ENCODE results near the gene RPAP2.
"Not testable (repeated sequence)": the region's sequence is repeated elsewhere in the genome, so short reads cannot be mapped to it uniquely, and the experiment has no call there.

The RPAP2 gene

GRCh38 chr1:92374223-92374622, 75.4 kb downstream of the RPAP2 start:
- TF ChIP-seq TOX (CRISPR knock-in tag; IDR thresholded peaks at IDR 0.05; ENCODE audit: borderline replicate concordance) (no peak), ISL1 (CRISPR knock-in tag; IDR thresholded peaks at IDR 0.05) (no peak), POU6F1 (CRISPR knock-in tag; IDR thresholded peaks at IDR 0.05; ENCODE audit: borderline replicate concordance, low read depth) (no peak), ESRRG (CRISPR knock-in tag; IDR thresholded peaks at IDR 0.05) (no peak), OSR1 (CRISPR knock-in tag; IDR thresholded peaks at IDR 0.05) (no peak), GLIS3 (CRISPR knock-in tag; IDR thresholded peaks at IDR 0.05) (no peak), TCF4 (CRISPR knock-in tag; IDR thresholded peaks at IDR 0.05; ENCODE audit: borderline replicate concordance) (no peak)
- TF ChIP-seq, protein P1, sequence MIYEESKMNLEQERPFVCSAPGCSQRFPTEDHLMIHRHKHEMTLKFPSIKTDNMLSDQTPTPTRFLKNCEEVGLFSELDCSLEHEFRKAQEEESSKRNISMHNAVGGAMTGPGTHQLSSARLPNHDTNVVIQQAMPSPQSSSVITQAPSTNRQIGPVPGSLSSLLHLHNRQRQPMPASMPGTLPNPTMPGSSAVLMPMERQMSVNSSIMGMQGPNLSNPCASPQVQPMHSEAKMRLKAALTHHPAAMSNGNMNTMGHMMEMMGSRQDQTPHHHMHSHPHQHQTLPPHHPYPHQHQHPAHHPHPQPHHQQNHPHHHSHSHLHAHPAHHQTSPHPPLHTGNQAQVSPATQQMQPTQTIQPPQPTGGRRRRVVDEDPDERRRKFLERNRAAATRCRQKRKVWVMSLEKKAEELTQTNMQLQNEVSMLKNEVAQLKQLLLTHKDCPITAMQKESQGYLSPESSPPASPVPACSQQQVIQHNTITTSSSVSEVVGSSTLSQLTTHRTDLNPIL (CRISPR knock-in tag; IDR thresholded peaks at IDR 0.05; ENCODE audit: low read depth): no peak
- TF ChIP-seq, protein P2, sequence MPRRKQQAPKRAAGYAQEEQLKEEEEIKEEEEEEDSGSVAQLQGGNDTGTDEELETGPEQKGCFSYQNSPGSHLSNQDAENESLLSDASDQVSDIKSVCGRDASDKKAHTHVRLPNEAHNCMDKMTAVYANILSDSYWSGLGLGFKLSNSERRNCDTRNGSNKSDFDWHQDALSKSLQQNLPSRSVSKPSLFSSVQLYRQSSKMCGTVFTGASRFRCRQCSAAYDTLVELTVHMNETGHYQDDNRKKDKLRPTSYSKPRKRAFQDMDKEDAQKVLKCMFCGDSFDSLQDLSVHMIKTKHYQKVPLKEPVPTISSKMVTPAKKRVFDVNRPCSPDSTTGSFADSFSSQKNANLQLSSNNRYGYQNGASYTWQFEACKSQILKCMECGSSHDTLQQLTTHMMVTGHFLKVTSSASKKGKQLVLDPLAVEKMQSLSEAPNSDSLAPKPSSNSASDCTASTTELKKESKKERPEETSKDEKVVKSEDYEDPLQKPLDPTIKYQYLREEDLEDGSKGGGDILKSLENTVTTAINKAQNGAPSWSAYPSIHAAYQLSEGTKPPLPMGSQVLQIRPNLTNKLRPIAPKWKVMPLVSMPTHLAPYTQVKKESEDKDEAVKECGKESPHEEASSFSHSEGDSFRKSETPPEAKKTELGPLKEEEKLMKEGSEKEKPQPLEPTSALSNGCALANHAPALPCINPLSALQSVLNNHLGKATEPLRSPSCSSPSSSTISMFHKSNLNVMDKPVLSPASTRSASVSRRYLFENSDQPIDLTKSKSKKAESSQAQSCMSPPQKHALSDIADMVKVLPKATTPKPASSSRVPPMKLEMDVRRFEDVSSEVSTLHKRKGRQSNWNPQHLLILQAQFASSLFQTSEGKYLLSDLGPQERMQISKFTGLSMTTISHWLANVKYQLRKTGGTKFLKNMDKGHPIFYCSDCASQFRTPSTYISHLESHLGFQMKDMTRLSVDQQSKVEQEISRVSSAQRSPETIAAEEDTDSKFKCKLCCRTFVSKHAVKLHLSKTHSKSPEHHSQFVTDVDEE (CRISPR knock-in tag; IDR thresholded peaks at IDR 0.05): no peak
- no peak for ATAC-seq

DNA sequence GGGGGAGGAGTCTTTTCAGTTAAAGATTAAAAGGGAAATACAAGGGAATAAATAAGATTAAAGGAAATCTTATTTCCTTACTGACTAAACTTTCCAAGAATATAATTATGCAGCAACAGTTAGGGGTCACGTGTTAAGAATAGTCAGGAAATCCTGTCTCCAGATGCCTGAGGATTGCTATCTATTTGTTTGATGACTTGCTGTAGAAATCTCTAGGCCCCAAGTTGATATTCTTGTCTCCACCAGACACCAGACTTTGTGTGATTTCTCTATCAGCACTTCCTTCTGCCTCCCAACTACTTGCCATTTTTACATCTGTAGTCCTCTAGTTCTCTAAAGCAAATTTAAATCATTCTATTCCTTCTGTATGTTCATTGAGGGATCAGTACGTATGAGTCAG, 77.5 kb downstream of the RPAP2 start:
- no peak for TF ChIP-seq PPARA (CRISPR knock-in tag; IDR thresholded peaks at IDR 0.05; ENCODE audit: borderline replicate concordance)
- TF ChIP-seq RARB (CRISPR knock-in tag; IDR thresholded peaks at IDR 0.05): no peak
- TF ChIP-seq, protein P1 (CRISPR knock-in tag; IDR thresholded peaks at IDR 0.05; ENCODE audit: low read depth): no peak
- no peak for TF ChIP-seq ISL1 (CRISPR knock-in tag; IDR thresholded peaks at IDR 0.05)
- no peak for TF ChIP-seq GLIS3 (CRISPR knock-in tag; IDR thresholded peaks at IDR 0.05)
- TF ChIP-seq OSR1 (CRISPR knock-in tag; IDR thresholded peaks at IDR 0.05): no peak
- no peak for TF ChIP-seq TOX (CRISPR knock-in tag; IDR thresholded peaks at IDR 0.05; ENCODE audit: borderline replicate concordance)
- TF ChIP-seq, protein P3, sequence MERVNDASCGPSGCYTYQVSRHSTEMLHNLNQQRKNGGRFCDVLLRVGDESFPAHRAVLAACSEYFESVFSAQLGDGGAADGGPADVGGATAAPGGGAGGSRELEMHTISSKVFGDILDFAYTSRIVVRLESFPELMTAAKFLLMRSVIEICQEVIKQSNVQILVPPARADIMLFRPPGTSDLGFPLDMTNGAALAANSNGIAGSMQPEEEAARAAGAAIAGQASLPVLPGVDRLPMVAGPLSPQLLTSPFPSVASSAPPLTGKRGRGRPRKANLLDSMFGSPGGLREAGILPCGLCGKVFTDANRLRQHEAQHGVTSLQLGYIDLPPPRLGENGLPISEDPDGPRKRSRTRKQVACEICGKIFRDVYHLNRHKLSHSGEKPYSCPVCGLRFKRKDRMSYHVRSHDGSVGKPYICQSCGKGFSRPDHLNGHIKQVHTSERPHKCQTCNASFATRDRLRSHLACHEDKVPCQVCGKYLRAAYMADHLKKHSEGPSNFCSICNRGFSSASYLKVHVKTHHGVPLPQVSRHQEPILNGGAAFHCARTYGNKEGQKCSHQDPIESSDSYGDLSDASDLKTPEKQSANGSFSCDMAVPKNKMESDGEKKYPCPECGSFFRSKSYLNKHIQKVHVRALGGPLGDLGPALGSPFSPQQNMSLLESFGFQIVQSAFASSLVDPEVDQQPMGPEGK (CRISPR knock-in tag; IDR thresholded peaks at IDR 0.05; ENCODE audit: borderline replicate concordance): no peak
- no peak for TF ChIP-seq BACH2 (CRISPR knock-in tag; IDR thresholded peaks at IDR 0.05; ENCODE audit: borderline replicate concordance)
- no peak for TF ChIP-seq ZNF70 (CRISPR knock-in tag; IDR thresholded peaks at IDR 0.05)
- no peak for TF ChIP-seq TCF4 (CRISPR knock-in tag; IDR thresholded peaks at IDR 0.05; ENCODE audit: borderline replicate concordance)
- TF ChIP-seq ZC3H10 (CRISPR knock-in tag; IDR thresholded peaks at IDR 0.05): no peak
- no peak for TF ChIP-seq ZFP30 (CRISPR knock-in tag; IDR thresholded peaks at IDR 0.05)
- TF ChIP-seq, protein P2 (CRISPR knock-in tag; IDR thresholded peaks at IDR 0.05): no peak
- no peak for TF ChIP-seq ZNF565 (CRISPR knock-in tag; conservative IDR thresholded peaks at IDR 0.05; ENCODE audit: low read depth)
- no peak for TF ChIP-seq ZNF8 (CRISPR knock-in tag; IDR thresholded peaks at IDR 0.05)
- TF ChIP-seq ZFP3 (CRISPR knock-in tag; IDR thresholded peaks at IDR 0.05): no peak
- no peak for TF ChIP-seq POU6F1 (CRISPR knock-in tag; IDR thresholded peaks at IDR 0.05; ENCODE audit: borderline replicate concordance, low read depth)
- TF ChIP-seq CSDC2 (CRISPR knock-in tag; IDR thresholded peaks at IDR 0.05): no peak
- no peak for TF ChIP-seq ESRRG (CRISPR knock-in tag; IDR thresholded peaks at IDR 0.05)
- no peak for ATAC-seq

DNA sequence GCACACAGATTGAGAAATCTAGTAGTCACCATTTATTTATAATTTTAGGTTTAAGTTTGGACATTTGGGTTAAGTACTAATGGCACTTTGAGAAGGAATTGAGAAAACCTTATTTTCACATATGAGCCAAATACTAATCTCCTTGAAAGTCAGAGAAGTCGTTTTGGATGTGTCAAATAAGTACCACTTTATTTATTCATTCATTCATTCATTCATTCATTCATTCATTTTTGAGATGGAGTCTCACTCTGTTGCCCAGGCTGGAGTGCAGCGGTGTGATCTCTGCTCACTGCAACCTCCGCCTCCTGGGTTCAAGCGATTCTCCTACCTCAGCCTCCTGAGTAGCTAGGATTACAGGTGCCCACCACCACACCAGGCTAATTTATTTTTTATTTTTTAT, 79.1 kb downstream of the RPAP2 start:
- not testable (repeated sequence) for ATAC-seq

Data from SK-N-SH treated with all-trans-retinoic acid at 6 μM for 48 hours (cell line).